HFF-Myc (cell line): ENCODE results near the gene PRSS48.
"Not testable (repeated sequence)": the region's sequence is repeated elsewhere in the genome, so short reads cannot be mapped to it uniquely, and the experiment has no call there.

Source experiments
- DNase-seq: peaks from one replicate; pipeline ENCODE4 v3.0.0-alpha.2; 2011; ENCODE audit warnings: low read depth; ENCODE audit errors: extremely low read depth
- H3K4me3 ChIP-seq: replicated peaks from 2 replicates; pipeline ENCODE4 v1.5.1; 2011; ENCODE audit warnings: low read depth, mild to moderate bottlenecking, control low read depth, low read length
- TF ChIP-seq, protein P1 (sequence below): IDR thresholded peaks from 2 replicates; pipeline ENCODE4 v1.5.1; 2012; ENCODE audit warnings: mild to moderate bottlenecking, low read depth, low read length, control low read depth; ENCODE audit errors: missing control alignments

Gene PRSS48

DNA sequence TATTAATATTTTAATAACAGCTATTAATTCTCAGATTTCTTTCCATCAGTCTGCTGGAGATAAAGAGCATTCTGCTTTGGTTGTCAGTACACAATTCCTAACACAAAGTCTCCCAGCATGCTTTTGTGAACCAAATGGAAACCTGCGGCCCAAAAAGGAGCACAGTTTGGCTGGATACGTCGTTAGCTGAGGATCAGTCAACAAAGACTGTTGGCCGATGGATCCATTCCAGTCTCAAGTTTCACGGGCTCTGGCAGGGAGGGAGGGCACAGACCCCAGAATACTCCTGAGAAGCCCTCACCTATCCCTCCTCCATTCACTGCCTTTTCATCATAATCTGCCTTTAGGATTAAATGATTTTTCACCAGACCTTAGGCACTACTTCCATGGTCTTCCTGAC, 26.3 kb upstream of the PRSS48 start:
- DNase-seq = no peak
- H3K4me3 ChIP-seq = no peak overlapping the region
- TF ChIP-seq, protein P1, sequence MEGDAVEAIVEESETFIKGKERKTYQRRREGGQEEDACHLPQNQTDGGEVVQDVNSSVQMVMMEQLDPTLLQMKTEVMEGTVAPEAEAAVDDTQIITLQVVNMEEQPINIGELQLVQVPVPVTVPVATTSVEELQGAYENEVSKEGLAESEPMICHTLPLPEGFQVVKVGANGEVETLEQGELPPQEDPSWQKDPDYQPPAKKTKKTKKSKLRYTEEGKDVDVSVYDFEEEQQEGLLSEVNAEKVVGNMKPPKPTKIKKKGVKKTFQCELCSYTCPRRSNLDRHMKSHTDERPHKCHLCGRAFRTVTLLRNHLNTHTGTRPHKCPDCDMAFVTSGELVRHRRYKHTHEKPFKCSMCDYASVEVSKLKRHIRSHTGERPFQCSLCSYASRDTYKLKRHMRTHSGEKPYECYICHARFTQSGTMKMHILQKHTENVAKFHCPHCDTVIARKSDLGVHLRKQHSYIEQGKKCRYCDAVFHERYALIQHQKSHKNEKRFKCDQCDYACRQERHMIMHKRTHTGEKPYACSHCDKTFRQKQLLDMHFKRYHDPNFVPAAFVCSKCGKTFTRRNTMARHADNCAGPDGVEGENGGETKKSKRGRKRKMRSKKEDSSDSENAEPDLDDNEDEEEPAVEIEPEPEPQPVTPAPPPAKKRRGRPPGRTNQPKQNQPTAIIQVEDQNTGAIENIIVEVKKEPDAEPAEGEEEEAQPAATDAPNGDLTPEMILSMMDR = no peak

DNA sequence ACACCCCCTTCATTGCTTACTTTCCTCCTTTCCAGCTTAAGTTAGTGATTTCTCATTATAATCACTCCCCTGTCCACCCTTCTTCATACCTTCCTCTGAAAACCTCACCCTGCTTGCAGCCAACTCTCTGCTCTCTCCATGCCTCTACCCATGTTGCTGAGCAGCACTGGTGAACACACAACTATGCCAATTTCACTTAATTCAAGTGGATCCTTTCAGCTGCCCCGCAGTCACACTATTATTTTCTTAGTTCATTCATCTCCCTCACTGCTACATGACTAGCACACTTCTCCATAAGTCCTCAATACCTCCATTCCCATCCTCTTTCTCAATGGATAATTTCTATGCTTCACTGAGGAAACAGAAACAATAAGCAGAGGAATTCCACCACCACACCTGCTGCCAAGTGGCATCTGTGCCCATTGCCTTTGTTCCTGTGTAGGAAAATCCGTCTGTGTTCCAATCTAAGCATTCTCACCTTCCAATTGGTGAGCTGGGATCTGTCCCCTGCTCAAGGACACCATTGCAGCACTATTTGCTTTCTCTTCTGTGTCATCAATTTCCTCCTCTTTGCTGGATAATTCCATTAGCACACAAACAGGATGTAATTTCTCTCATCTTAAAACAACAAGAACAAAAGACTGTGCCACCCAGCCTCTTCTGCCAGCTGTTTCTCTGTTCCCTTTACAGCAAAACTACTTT, 25.2 kb upstream of the PRSS48 start:
- no peak for DNase-seq
- H3K4me3 ChIP-seq = no peak overlapping the region
- TF ChIP-seq, protein P1 = no peak

DNA sequence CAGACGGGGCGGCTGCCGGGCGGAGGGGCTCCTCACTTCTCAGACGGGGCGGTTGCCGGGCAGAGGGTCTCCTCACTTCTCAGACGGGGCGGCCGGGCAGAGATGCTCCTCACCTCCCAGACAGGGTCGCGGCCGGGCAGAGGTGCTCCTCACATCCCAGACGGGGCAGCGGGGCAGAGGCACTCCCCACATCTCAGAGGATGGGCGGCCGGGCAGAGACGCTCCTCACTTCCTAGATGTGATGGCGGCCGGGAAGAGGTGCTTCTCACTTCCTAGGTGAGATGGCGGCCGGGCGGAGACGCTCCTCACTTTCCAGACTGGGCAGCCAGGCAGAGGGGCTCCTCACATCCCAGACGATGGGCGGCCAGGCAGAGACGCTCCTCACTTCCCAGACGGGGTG, 21.7 kb upstream of the PRSS48 start:
- not testable (repeated sequence) for H3K4me3 ChIP-seq, DNase-seq

DNA sequence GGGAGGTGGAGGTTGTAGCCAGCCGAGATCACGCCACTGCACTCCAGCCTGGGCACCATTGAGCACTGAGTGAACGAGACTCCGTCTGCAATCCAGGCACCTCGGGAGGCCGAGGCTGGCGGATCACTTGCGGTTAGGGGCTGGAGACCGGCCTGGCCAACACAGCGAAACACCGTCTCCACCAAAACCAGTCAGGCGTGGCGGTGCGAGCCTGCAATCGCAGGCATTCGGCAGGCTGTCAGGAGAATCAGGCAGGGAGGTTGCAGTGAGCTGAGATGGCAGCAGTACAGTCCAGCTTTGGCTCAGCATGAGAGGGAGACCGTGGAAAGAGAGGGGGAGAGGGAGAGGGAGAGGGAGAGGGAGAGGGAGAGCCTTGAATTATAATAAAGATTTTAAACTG, 21.3 kb upstream of the PRSS48 start:
- H3K4me3 ChIP-seq, DNase-seq: not testable (repeated sequence)

DNA sequence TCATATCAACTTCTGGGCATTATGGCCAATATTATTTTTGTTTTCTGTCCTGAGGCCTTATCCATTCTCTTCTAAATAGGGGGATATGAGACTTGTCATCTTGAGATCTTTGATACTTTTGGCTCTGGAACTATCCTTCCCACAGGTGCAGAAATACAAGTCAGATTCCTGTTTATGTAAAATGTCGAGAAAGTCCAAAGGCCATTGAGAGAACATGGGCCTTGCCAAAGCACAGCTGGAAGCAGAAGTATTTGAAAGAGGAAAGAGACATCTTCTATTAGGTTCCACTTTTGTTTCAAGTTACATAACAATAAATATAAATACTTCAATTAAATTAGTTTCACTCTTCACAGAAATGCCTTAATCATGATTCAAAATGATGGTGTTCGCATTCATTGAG, 20.8 kb upstream of the PRSS48 start:
- no peak for DNase-seq
- TF ChIP-seq, protein P1 = no peak
- H3K4me3 ChIP-seq = no peak overlapping the region

DNA sequence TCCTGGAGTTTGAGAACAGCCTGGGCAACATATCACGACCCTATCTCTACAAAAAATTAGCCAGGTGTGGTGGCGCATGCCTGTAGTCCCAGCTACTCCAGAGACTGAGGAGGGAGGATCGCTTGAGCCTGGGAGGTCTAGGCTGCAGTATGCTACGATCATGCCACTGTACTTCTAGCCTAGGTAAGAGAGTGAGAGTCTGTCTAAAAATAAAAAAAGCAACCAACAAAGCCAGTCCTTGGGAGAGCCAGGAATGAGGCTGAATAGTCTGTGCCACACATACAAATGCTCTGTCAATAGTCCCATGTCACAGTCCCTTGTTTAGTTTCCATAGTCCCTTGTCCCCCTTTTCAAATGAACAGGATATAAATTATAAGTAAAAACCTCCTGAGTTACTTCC, 19.3 kb upstream of the PRSS48 start:
- TF ChIP-seq, protein P1 = no peak
- no peak for DNase-seq
- H3K4me3 ChIP-seq = no peak overlapping the region

DNA sequence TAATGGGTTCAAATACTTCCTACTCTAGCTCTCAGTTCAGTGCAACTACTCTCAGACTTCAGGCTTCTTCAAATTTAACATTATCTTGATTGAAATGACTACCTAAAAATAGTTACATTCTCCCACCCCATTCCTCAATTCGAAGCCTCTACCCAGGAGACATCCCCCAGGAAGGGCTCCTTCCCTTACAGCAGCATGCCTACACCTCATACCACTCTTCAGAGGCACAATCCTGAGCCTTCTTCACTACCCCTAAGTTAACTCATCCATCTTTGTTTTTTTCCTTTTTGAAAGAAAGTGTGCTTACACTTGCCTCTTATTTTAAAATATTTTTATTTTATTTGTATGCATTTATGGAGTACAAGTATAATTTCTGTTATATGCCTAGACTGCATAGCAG, 17.2 kb upstream of the PRSS48 start:
- DNase-seq = no peak
- H3K4me3 ChIP-seq = no peak overlapping the region
- TF ChIP-seq, protein P1 = no peak

DNA sequence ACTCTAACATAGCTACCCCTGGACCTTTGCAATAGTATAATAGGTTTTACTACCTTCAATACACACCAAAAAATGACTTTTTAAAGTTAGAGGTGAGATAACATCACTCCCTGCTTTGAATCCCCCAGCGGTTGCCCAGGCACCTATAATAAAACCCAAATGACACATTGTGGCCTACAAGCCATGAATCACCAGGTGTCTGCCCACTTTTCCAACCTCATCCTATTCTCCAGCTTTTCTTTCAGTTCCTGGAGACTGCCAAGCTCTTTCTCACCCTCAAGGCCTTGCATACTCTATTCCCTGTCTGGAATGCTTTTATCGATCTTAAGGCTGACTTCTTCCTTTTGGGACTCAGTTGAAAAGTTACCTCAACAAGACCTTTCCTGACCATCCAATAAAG, 16.4 kb upstream of the PRSS48 start:
- no peak for DNase-seq
- TF ChIP-seq, protein P1 = no peak
- no peak overlapping the region for H3K4me3 ChIP-seq
